ENCODE results near the gene HNRNPH2. TPM values are rescaled to one million over a fixed set of nuclear protein-coding genes. Genes with fewer than 3 reads are reported as not detected.

Gene HNRNPH2
- total RNA-seq, 3 donors from 2014 or later (not counting 1 experiment from before 2014, with no cell fraction given) = 47.3 to 56.1 (median 52.9) TPM

DNA sequence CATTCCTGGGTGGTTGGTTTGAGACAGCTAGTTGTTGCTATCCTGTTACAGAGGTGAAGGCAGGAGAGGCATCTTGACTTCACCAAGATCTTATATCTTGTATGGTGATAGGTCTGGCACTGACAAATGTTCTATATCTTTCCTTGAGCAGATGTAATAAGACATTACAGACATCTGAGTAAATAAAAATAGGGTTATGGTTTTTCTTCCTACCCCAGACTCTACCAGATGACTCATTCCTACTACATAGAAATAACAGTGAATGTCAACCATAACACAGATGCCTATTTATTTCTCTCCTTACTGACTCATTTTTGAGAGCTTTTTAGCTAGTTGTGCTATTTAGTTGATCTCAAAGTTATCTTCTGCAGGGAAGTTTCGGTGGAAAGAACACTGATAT, 21.9 kb downstream of the HNRNPH2 start:
- Histone ChIP-seq H3K9me3 (ENCODE audit: control insufficient read depth, insufficient read depth, low read length) (no peaks in the 10 kb centered on the region), H3K27ac (ENCODE audit: low read length) (no peak overlapping the region), H3K36me3 (ENCODE audit: control insufficient read depth, insufficient read depth, low read length) (no peaks in the 10 kb centered on the region), H3K27me3 (ENCODE audit: control insufficient read depth, insufficient read depth, low read length) (no peaks in the 10 kb centered on the region), H3K4me1 (ENCODE audit: control insufficient read depth, insufficient read depth, low read length) (no peaks in the 10 kb centered on the region), H3K4me3 (ENCODE audit: low read length) (no peak overlapping the region)
- H3K4me3 Mint-ChIP-seq = no peak overlapping the region
- 71% methylated on average over 1 of the region's 1 CpG for WGBS (ENCODE audit: insufficient coverage)
- intact Hi-C loops (cut with micrococcal nuclease) = no loop called here
- peaks cover 5 to 7% of the 10 kb centered on the region in 2 donors for H3K4me1 Mint-ChIP-seq
- TF ChIP-seq, protein P1, sequence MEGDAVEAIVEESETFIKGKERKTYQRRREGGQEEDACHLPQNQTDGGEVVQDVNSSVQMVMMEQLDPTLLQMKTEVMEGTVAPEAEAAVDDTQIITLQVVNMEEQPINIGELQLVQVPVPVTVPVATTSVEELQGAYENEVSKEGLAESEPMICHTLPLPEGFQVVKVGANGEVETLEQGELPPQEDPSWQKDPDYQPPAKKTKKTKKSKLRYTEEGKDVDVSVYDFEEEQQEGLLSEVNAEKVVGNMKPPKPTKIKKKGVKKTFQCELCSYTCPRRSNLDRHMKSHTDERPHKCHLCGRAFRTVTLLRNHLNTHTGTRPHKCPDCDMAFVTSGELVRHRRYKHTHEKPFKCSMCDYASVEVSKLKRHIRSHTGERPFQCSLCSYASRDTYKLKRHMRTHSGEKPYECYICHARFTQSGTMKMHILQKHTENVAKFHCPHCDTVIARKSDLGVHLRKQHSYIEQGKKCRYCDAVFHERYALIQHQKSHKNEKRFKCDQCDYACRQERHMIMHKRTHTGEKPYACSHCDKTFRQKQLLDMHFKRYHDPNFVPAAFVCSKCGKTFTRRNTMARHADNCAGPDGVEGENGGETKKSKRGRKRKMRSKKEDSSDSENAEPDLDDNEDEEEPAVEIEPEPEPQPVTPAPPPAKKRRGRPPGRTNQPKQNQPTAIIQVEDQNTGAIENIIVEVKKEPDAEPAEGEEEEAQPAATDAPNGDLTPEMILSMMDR (IDR thresholded peaks at IDR 0.05) = no peak
- ATAC-seq (no peak), DNase-seq (no peak)
- no peaks in the 10 kb centered on the region for H3K36me3 Mint-ChIP-seq
- no peaks in the 10 kb centered on the region for H3K27me3 Mint-ChIP-seq (ENCODE audit: low read depth in 2 of 2)
- no peaks in the 10 kb centered on the region for H3K9me3 Mint-ChIP-seq
- no peak overlapping the region for H3K27ac Mint-ChIP-seq

DNA sequence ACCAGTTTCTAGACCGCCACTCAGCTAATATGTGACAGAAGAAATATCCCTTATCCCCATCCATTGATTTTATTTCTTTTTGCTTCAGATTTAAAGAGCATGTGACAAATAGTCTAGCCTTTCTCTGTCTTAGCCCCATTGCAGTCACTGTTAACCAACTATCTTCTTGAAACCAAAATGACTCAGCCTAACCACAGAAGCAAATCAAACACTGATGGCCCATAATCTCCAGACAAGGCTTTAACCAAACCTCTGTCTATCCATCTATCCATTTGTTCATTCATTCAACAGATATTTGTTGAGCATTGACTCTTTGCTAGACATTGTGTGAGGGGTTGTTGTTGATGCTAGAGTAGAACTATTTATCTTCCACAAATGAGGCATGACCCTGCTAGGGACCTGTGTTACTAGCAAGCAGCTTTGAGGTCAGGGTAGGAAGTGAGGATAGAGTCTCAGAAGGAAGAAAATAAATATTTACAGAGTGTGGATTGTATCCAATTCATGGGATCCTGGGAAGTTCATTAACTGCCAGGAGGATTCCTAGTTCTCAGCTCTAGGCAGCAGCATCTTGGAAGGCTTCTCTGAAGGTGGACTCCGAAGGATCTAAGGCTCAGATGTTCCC, 22.5 kb downstream of the HNRNPH2 start:
- WGBS (ENCODE audit: insufficient coverage) = 93% methylated on average over 2 of the region's 2 CpGs
- no peak for DNase-seq
- no peak overlapping the region for H3K27ac ChIP-seq (ENCODE audit: low read length)
- H3K36me3 Mint-ChIP-seq = no peaks in the 10 kb centered on the region
- H3K4me1 ChIP-seq (ENCODE audit: control insufficient read depth, insufficient read depth, low read length) = no peaks in the 10 kb centered on the region
- H3K27ac Mint-ChIP-seq = peak overlapping the region in 1 of 2 donors; percentile 22
- H3K36me3 ChIP-seq (ENCODE audit: control insufficient read depth, insufficient read depth, low read length) = no peaks in the 10 kb centered on the region
- ATAC-seq = no peak
- intact Hi-C loops (cut with micrococcal nuclease) = no loop called here
- TF ChIP-seq, protein P1 (IDR thresholded peaks at IDR 0.05) = no peak
- no peaks in the 10 kb centered on the region for H3K27me3 ChIP-seq (ENCODE audit: control insufficient read depth, insufficient read depth, low read length)
- no peaks in the 10 kb centered on the region for H3K9me3 ChIP-seq (ENCODE audit: control insufficient read depth, insufficient read depth, low read length)
- H3K4me1 Mint-ChIP-seq = peaks cover 5 to 7% of the 10 kb centered on the region in 2 donors
- no peak overlapping the region for H3K4me3 ChIP-seq (ENCODE audit: low read length)
- no peaks in the 10 kb centered on the region for H3K9me3 Mint-ChIP-seq
- H3K27me3 Mint-ChIP-seq (ENCODE audit: low read depth in 2 of 2) = no peaks in the 10 kb centered on the region
- H3K4me3 Mint-ChIP-seq = no peak overlapping the region

DNA sequence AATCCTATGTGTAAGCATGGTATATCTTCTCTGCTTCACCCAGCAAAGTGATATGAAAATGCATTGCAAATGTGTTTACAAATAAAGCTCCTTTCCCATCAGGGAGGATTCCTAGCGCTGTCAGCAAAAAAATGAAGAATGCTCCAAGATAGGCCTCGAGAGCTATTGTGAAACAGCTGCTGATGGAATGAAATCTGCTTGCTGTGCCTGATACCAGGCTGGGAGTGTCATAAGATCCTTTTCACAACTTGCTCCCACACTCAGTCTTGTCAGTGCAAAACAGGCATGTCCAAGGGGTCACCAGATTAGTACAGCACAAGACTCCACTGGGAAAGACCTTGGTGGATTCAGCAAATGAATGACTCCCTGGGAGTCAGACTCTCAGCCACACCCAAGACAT, 34.1 kb downstream of the HNRNPH2 start:
- H3K9me3 ChIP-seq (ENCODE audit: control insufficient read depth, insufficient read depth, low read length) = no peaks in the 10 kb centered on the region
- H3K36me3 Mint-ChIP-seq = no peaks in the 10 kb centered on the region
- H3K4me1 ChIP-seq (ENCODE audit: control insufficient read depth, insufficient read depth, low read length) = no peaks in the 10 kb centered on the region
- intact Hi-C loops (cut with micrococcal nuclease) = no loop called here
- peaks cover 6 to 7% of the 10 kb centered on the region in 2 donors for H3K4me1 Mint-ChIP-seq
- ATAC-seq (no peak), DNase-seq (no peak)
- H3K27me3 ChIP-seq (ENCODE audit: control insufficient read depth, insufficient read depth, low read length) = no peaks in the 10 kb centered on the region
- no peak overlapping the region for H3K27ac Mint-ChIP-seq
- no peak overlapping the region for H3K4me3 Mint-ChIP-seq
- peaks cover 4% of the 10 kb centered on the region for H3K36me3 ChIP-seq (ENCODE audit: control insufficient read depth, insufficient read depth, low read length)
- H3K9me3 Mint-ChIP-seq = no peaks in the 10 kb centered on the region
- H3K27ac ChIP-seq (ENCODE audit: low read length) = no peak overlapping the region
- no peaks in the 10 kb centered on the region for H3K27me3 Mint-ChIP-seq (ENCODE audit: low read depth in 2 of 2)
- 93% methylated on average over 2 of the region's 2 CpGs for WGBS (ENCODE audit: insufficient coverage)
- H3K4me3 ChIP-seq (ENCODE audit: low read length) = no peak overlapping the region
- TF ChIP-seq, protein P1 (IDR thresholded peaks at IDR 0.05) = no peak

DNA sequence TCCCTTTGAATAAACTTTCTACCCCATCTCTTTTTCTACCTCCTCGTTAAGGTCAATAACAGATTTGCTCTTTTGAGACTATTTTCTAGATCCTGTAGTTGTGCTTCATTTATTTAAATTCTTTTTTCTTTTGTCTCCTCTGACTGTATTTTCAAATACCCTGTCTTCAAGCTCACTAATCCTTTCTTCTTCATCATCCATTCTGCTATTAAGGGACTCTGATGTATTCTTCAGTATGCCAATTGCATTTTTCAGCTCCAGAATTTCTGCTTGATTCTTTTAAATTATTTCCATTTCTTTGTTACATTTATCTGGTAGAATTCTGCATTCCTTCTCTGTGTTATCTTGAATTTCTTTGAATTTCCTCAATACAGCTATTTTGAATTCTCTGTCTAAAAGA, 41.3 kb downstream of the HNRNPH2 start:
- Histone ChIP-seq H3K4me3 (ENCODE audit: low read length) (no peak overlapping the region), H3K9me3 (ENCODE audit: control insufficient read depth, insufficient read depth, low read length) (no peaks in the 10 kb centered on the region), H3K36me3 (ENCODE audit: control insufficient read depth, insufficient read depth, low read length) (no peaks in the 10 kb centered on the region), H3K27ac (ENCODE audit: low read length) (no peak overlapping the region), H3K27me3 (ENCODE audit: control insufficient read depth, insufficient read depth, low read length) (no peaks in the 10 kb centered on the region), H3K4me1 (ENCODE audit: control insufficient read depth, insufficient read depth, low read length) (no peaks in the 10 kb centered on the region)
- TF ChIP-seq, protein P1 (IDR thresholded peaks at IDR 0.05) = no peak
- Mint-ChIP-seq H3K27me3 (ENCODE audit: low read depth in 2 of 2) (no peaks in the 10 kb centered on the region), H3K27ac (no peak overlapping the region), H3K9me3 (peaks cover 0 to 4% of the 10 kb centered on the region in 2 donors), H3K36me3 (peaks cover 10% of the 10 kb centered on the region), H3K4me3 (no peak overlapping the region), H3K4me1 (no peaks in the 10 kb centered on the region)
- intact Hi-C loops (cut with micrococcal nuclease) = no loop called here
- no CpG with 5 or more reads among the region's 1 CpG for WGBS (ENCODE audit: insufficient coverage)
- ATAC-seq (no peak), DNase-seq (no peak)

Measured in natural killer cell (primary cell).